Measurements from ENCODE around the gene FOXB1.

DNA sequence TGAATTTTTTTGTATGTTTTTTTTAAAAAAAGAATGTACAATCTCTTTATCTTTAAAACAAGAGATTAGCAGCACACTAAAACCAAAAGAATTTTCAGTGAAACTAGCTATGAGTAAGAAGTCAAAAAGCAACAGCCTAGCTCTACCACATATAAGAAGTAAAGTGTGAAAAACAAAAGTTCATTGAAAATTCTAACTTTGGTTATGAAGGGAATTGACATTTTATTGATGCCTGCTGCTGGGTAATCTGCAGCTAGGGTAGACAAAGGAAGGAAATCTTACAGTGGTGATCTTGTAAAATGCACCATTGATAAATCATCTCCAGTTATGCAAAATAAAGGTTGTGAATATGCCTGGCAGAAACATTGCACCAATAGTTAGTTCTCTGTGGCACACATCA is 37.8 kb upstream of the FOXB1 start:
- no peak for TF ChIP-seq POLR2A (IDR thresholded peaks at IDR 0.05)
- no peak for TF ChIP-seq EP300 (IDR thresholded peaks at IDR 0.05; ENCODE audit: low read depth)

Data from transverse colon (tissue), 1 donor.